MM.1S (cell line): ENCODE measurements around the gene OR1F1.
A peak's percentile ranks its signal among the peaks of the same experiment; 100 is the strongest.

ENCODE experiments used
- DNase-seq: peaks from one replicate; pipeline ENCODE4 v3.0.0-alpha.2; 2015
- H2AFZ ChIP-seq: fragments of 300-600 bp; sonication (generic); 2 replicates; pipeline ENCODE4 v1.6.0; 2016; ENCODE audit warnings: antibody characterized with exemption, low read length
- H3F3A ChIP-seq: fragments of 300-600 bp; sonication (generic); 2 replicates; pipeline ENCODE4 v1.6.1; 2016; ENCODE audit warnings: mild to moderate bottlenecking, antibody characterized with exemption, low read length, moderate library complexity, mixed read lengths; ENCODE audit not compliant: insufficient read depth
- H3K27ac ChIP-seq: fragments of 300-600 bp; sonication (generic); 2 replicates; pipeline ENCODE4 v1.5.1; 2016; ENCODE audit warnings: mild to moderate bottlenecking, low read length
- H3K27me3 ChIP-seq: fragments of 300-600 bp; sonication (generic); replicated peaks from 2 replicates; pipeline ENCODE4 v1.6.0; 2016; ENCODE audit warnings: low read length; ENCODE audit not compliant: insufficient read depth
- H3K36me3 ChIP-seq: fragments of 300-600 bp; sonication (generic); replicated peaks from 2 replicates; pipeline ENCODE4 v1.6.1; 2016; ENCODE audit warnings: mild to moderate bottlenecking, low read length, mixed read lengths; ENCODE audit not compliant: insufficient read depth
- H3K4me1 ChIP-seq: fragments of 300-600 bp; sonication (generic); 2 replicates; pipeline ENCODE4 v1.6.1; 2016; ENCODE audit warnings: low read length, mixed read lengths
- H3K4me2 ChIP-seq: fragments of 300-600 bp; sonication (generic); 2 replicates; pipeline ENCODE4 v1.6.0; 2016; ENCODE audit warnings: low read depth, low read length
- H3K4me3 ChIP-seq: fragments of 300-600 bp; sonication (generic); 2 replicates; pipeline ENCODE4 v1.5.1; 2016; ENCODE audit warnings: low read length, mixed read lengths
- H3K79me2 ChIP-seq: fragments of 300-600 bp; sonication (generic); 2 replicates; pipeline ENCODE4 v1.6.1; 2016; ENCODE audit warnings: mixed run types, low read length, mixed read lengths
- H3K9ac ChIP-seq: fragments of 300-600 bp; sonication (generic); 2 replicates; pipeline ENCODE4 v1.6.1; 2016; ENCODE audit warnings: low read length, mixed read lengths
- H3K9me2 ChIP-seq: fragments of 300-600 bp; sonication (generic); replicated peaks from 2 replicates; pipeline ENCODE4 v1.6.1; 2016; ENCODE audit warnings: mild to moderate bottlenecking, low read length, mixed read lengths; ENCODE audit not compliant: insufficient read depth
- H3K9me3 ChIP-seq: fragments of 300-600 bp; sonication (generic); replicated peaks from 2 replicates; pipeline ENCODE4 v1.6.1; 2016; ENCODE audit warnings: mild to moderate bottlenecking, low read length, mixed read lengths; ENCODE audit not compliant: insufficient read depth
- H4K20me1 ChIP-seq: fragments of 300-600 bp; sonication (generic); 2 replicates; pipeline ENCODE4 v1.6.1; 2016; ENCODE audit warnings: mild to moderate bottlenecking, low read length, moderate library complexity, mixed read lengths; ENCODE audit not compliant: insufficient read depth
- CTCF ChIP-seq: fragments of 300-600 bp; sonication (generic); IDR thresholded peaks from 2 replicates; pipeline ENCODE4 v1.5.1; 2016; ENCODE audit warnings: antibody characterized with exemption, low read length, mixed read lengths
- EZH2 ChIP-seq: fragments of 300-600 bp; sonication (generic); optimal IDR thresholded peaks from 2 replicates; pipeline ENCODE3; 2017; ENCODE audit warnings: low read depth, mild to moderate bottlenecking, antibody characterized with exemption, low read length, mixed read lengths
- EZH2phosphoT487 ChIP-seq: fragments of 300-600 bp; sonication (generic); IDR thresholded peaks from 2 replicates; pipeline ENCODE4 v1.6.1; 2018; ENCODE audit warnings: antibody characterized with exemption, low read length

OR1F1 gene

GRCh38 chr16:3152027-3152276 lies 36.1 kb upstream of the OR1F1 start:
- Histone ChIP-seq H2AFZ (0 out of 2 replicates have a peak overlapping the region, but pooled peaks have one; percentile 22), H3K79me2 (no peaks in the 10 kb centered on the region), H4K20me1 (no peaks in the 10 kb centered on the region), H3K4me2 (peak overlapping the region; percentile 81), H3K4me3 (peak overlapping the region; percentile 58), H3K9ac (peak overlapping the region; percentile 9; the same call in 1 of the 2 replicates), H3K4me1 (0 out of 2 replicates have a peak, but pooled peaks cover 4% of the 10 kb centered on the region), H3K36me3 (no peaks in the 10 kb centered on the region), H3K9me3 (no peaks in the 10 kb centered on the region), H3K9me2 (no peaks in the 10 kb centered on the region), H3K27me3 (peaks cover 9% of the 10 kb centered on the region; the same call in 1 of the 2 replicates), H3F3A (peaks cover 31% of the 10 kb centered on the region), H3K27ac (peak overlapping the region; percentile 32; the same call in 1 of the 2 replicates)
- TF ChIP-seq EZH2phosphoT487, result no peak
- no peak for TF ChIP-seq EZH2
- TF ChIP-seq CTCF, result no peak
- DNase-seq, result no peak

GRCh38 chr16:3152277-3152990 lies 35.6 kb upstream of the OR1F1 start:
- peak overlapping the region; percentile 81 for H3K4me2 ChIP-seq
- H3K9me2 ChIP-seq, result no peaks in the 10 kb centered on the region
- H4K20me1 ChIP-seq, result no peaks in the 10 kb centered on the region
- peak; percentile 81 for DNase-seq
- H3K79me2 ChIP-seq, result no peaks in the 10 kb centered on the region
- H3K36me3 ChIP-seq, result no peaks in the 10 kb centered on the region
- peak overlapping the region; percentile 32; the same call in 1 of the 2 replicates for H3K27ac ChIP-seq
- H2AFZ ChIP-seq, result peak overlapping the region; percentile 22
- H3K9ac ChIP-seq, result peak overlapping the region; percentile 9; the same call in 1 of the 2 replicates
- peak; percentile 43 for TF ChIP-seq CTCF
- TF ChIP-seq EZH2phosphoT487, result no peak
- no peaks in the 10 kb centered on the region for H3K9me3 ChIP-seq
- H3F3A ChIP-seq, result peaks cover 36% of the 10 kb centered on the region
- H3K4me1 ChIP-seq, result peaks cover 5% of the 10 kb centered on the region; the same call in 1 of the 2 replicates
- peaks cover 14% of the 10 kb centered on the region; the same call in 1 of the 2 replicates for H3K27me3 ChIP-seq
- H3K4me3 ChIP-seq, result peak overlapping the region; percentile 58

GRCh38 chr16:3152991-3153368 lies 35.0 kb upstream of the OR1F1 start:
- H3K4me2 ChIP-seq, result 0 out of 2 replicates have a peak overlapping the region, but pooled peaks have one; percentile 81
- H3F3A ChIP-seq, result peaks cover 41% of the 10 kb centered on the region
- TF ChIP-seq CTCF, result no peak
- TF ChIP-seq EZH2phosphoT487, result no peak
- no peak for TF ChIP-seq EZH2
- no peaks in the 10 kb centered on the region for H3K9me3 ChIP-seq
- H3K4me3 ChIP-seq, result no peak overlapping the region
- peaks cover 19% of the 10 kb centered on the region; the same call in 1 of the 2 replicates for H3K27me3 ChIP-seq
- no peaks in the 10 kb centered on the region for H4K20me1 ChIP-seq
- H3K27ac ChIP-seq, result peak overlapping the region; percentile 32; the same call in 1 of the 2 replicates
- no peaks in the 10 kb centered on the region for H3K79me2 ChIP-seq
- peaks cover 10% of the 10 kb centered on the region; the same call in 1 of the 2 replicates for H3K4me1 ChIP-seq
- H2AFZ ChIP-seq, result no peak overlapping the region
- DNase-seq, result no peak
- H3K36me3 ChIP-seq, result no peaks in the 10 kb centered on the region
- H3K9me2 ChIP-seq, result no peaks in the 10 kb centered on the region
- no peak overlapping the region for H3K9ac ChIP-seq
